Cardiac septum (tissue), 1 donor: ENCODE measurements around the gene KIRREL3. TPM values are rescaled to one million over a fixed set of nuclear protein-coding genes. Genes with fewer than 3 reads are reported as not detected.

Experiments
- DNase-seq: peaks from one replicate; pipeline ENCODE4 v3.0.0-alpha.2; 2020; ENCODE audit warnings: low spot score
- intact Hi-C: fragments of 100-400 bp; cut with DNase I; formaldehyde crosslinking; loops from one replicate; pipeline ENCODE4 v1.14.0; 2022
- long read RNA-seq: library from polyadenylated mRNA; unstranded; transcript quantifications from one replicate; pipeline ENCODE4 v2.0.0, GENCODE V29; 2021
- total RNA-seq: library from RNA; stranded (reverse); fragmentation: NEBNext Ultra II Directional; extraction: Animal tissue kit (Norgen Biotek cat#: 25700); gene quantifications from one replicate; pipeline ENCODE4 v1.2.1, GENCODE V29; 2021
- donor health status: DM: no; HTN: no; CAD: no.

KIRREL3 gene
- total RNA-seq, result 0.30 TPM
- long read RNA-seq, partial matches to known transcripts, result 1 of 2 reads
- long read RNA-seq, other reads (novel, unspliced or antisense), result 1 of 2 reads

- intact Hi-C loops, result no loop called here
- no peak for DNase-seq
Measured at GRCh38 chr11:127000291-127000968, at the start of gene KIRREL3. TSS of gene KIRREL3 (minus strand) at chr11:127000770.

DNA sequence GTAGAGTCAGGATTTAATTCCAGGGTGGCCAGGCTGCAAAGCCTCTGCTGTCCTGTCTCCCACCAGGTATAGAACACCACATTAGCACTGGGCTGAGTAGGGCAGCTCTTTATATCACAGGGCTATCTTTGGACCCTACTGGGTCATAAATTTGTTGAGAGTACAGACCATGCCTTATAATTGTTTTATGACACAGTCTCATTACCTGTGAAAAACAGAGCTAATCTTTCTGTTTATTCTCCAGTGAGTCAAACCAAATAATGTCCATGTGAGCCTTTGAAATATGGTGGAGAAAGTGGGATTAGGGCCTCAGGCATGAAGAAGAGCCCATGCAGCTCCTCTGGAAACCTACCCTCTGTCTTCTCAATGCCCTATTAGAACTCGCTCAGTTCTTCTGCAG lies 49.6 kb upstream of the KIRREL3 start:
- no peak for DNase-seq
- intact Hi-C loops, result no loop called here

- intact Hi-C loops, result no loop called here
- no peak for DNase-seq
Measured at GRCh38 chr11:127049486-127049885, 48.9 kb upstream of the KIRREL3 start.

- intact Hi-C loops, result no loop called here
- no peak for DNase-seq
Measured at GRCh38 chr11:127044535-127044934, 44.0 kb upstream of the KIRREL3 start.

- intact Hi-C loops, result no loop called here
- no peak for DNase-seq
Measured at GRCh38 chr11:127042445-127042844, 41.9 kb upstream of the KIRREL3 start.

GRCh38 chr11:127039591-127039990 lies 39.0 kb upstream of the KIRREL3 start:
- intact Hi-C loops, result no loop called here
- no peak for DNase-seq

GRCh38 chr11:127037596-127037995 lies 37.0 kb upstream of the KIRREL3 start:
- DNase-seq, result no peak
- intact Hi-C loops, result no loop called here

GRCh38 chr11:127037001-127037400 lies 36.4 kb upstream of the KIRREL3 start:
- DNase-seq, result no peak
- intact Hi-C loops, result no loop called here

- intact Hi-C loops, result no loop called here
- DNase-seq, result no peak
Measured at GRCh38 chr11:127035824-127036223, 35.3 kb upstream of the KIRREL3 start.

- intact Hi-C loops, result no loop called here
- DNase-seq, result no peak
Measured at GRCh38 chr11:127034973-127035372, 34.4 kb upstream of the KIRREL3 start.

GRCh38 chr11:127028648-127029047 lies 28.1 kb upstream of the KIRREL3 start:
- DNase-seq, result no peak

GRCh38 chr11:127027789-127028188 lies 27.2 kb upstream of the KIRREL3 start:
- intact Hi-C loops, result no loop called here
- no peak for DNase-seq

More at GRCh38 chr11:127028648-127029047, 28.1 kb upstream of the KIRREL3 start:
- intact Hi-C loops, result no loop called here

- intact Hi-C loops, result no loop called here
- DNase-seq, result no peak
Measured at GRCh38 chr11:127027000-127027399, 26.4 kb upstream of the KIRREL3 start.

- intact Hi-C loops, result no loop called here
Measured at GRCh38 chr11:127023991-127024390, 23.4 kb upstream of the KIRREL3 start.

DNA sequence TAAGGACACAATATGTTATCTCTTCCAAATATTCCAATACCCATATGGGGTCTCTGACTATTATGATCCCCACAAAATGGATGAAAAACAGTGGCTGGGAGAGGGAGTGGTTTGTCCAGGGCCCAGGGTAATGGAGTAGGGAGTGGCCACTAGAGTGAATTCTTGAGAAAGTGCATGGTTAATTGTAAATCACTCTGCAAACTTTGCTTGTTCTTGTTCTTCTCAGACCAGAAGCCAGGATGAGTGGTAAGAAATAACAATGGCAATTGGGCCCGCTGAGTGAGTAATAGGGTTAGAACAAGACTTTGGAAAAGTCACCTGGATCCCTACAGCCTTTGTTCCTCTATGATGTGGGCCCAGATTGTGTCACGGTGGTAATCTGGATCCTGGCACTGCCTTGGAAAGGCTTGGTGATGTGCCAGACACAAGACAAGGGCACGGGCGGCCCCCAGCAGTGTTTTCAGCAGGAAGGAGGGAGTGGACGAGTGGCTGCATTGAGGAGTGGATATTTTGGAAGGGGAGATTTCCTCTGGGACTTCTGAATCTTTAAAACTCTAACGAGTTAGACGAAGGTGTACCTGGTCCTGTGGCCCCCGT lies 18.2 kb upstream of the KIRREL3 start:
- intact Hi-C loops, result no loop called here
- DNase-seq, result no peak

More at GRCh38 chr11:127023991-127024390, 23.4 kb upstream of the KIRREL3 start:
- no peak for DNase-seq

DNA sequence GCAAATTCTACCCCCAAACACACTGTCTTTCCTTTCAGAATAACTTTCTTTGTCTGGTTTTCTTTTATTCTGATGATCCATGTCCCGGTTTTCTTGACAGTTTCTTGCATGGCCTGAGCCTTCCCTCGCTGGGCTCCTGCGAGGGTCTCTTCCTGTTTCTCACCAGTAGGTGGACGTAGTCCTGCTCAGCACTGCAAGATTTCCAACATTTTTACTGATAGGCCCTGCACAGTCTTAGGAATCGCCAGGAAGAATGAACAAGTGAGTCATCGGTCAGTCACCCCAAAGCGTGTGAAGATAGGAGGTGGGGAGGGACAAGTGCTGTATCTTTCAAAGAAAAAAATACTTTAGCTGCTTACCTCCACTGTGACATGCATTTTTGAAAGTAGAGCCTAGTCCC lies 16.9 kb upstream of the KIRREL3 start:
- no peak for DNase-seq
- intact Hi-C loops, result no loop called here

DNA sequence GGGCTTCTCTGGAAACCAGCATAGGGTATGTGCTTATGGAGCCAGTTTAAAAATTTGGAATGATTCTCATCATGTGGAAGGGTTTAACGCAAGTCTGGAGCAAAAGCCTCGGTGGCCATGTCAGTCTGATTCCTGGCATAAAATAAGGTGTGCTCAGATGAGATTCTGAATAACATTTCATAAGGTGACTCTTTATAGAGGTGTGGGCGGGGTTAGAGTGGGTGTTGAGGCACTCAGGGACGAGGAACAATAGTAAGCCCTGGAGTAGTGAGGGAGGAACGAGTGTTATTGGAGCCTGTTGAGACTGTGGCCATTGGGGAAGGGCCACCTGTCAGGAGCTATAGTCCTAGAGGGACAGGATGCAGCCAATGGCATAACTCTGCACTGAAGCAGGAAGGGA lies 13.0 kb upstream of the KIRREL3 start:
- DNase-seq, result no peak
- intact Hi-C loops, result no loop called here

DNA sequence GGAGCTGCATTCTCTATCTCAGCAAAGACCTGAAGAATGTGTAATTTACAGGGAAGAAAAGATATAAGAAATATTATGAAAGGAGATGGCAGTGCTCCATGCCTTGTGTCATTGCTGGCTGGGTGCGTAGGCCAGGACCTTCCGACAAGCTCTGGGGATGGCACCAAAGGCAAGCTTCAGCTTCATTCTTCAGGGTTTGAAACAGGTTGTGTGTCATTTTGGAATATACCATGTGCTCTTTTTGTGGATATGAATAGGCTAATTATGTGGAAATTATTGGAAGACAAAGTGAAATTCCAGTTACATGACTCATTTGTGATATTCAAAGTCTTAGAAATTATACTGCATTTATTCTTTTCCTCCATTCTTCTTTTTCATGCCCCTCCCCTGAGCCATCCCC lies 5.7 kb upstream of the KIRREL3 start:
- intact Hi-C loops, result no loop called here
- no peak for DNase-seq

DNA sequence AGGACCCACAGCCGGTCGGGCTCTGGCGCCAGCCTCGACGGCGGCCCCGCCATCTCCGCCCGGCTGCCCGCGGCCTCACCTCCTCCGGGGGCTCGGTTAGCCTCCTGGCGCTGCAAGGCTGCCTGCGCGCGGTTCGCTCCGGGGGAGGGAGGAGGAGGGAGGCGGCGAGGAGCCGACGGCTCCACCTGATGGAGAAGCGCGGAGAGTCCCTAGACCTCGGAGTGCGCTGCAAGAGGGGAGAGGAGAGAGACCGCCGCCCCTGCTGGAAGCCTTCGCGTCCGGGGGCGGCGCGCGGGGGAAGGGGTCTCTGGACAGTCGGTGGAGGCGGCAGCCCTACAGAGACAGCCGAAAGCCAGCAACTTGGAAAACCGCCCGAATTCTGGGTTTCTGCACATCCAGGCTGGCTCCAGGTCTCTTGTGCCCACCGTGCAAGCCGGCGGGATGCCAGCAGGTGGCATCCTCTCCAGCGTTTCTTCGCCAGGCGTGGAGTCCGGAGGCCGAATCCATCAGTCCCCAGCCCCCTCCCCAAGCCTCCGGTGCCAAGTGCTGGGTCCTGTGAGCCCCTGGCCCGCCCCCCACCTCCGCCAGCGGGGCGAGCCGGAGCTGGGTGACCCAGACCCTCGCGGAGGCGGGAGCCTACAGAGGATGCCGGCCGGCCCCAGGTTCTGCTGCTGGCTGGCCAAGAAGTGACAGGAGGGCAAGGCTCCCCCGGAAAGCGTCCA lies 2.9 kb upstream of the KIRREL3 start:
- no peak for DNase-seq
- intact Hi-C loops, result no loop called here

DNA sequence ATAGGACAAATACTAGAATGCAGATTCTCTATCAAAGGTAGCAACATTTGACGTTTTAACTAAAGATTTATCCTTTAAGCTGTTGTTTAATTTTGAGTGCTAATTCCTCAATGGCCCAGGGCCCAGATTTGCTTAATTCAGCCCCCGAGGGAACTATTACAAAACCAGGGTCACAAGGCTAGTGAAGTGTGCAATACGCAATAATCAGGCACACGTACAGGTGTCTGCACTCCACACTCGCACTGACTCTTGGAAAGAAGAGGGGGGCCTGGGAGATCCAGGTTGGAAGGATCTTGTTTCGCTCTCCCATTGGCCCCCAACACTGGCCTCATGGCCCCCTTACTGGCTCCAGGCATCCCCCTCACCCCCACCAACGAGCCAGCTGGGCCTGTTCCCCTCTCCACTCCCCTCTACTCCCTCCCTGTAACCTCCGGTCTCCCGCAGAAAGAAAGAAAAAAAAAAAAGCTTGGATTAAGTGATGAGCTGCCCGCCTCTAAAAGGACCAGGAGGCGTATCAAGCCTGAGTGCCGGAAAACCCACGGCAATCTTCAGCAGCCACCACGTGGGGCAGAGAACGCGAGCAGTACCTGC lies 2.2 kb upstream of the KIRREL3 start:
- DNase-seq, result no peak
- intact Hi-C loops, result no loop called here
